Sigmoid colon (tissue), 7 donors: ENCODE measurements around the gene ZNF462. TPM values are rescaled to one million over a fixed set of nuclear protein-coding genes. Genes with fewer than 3 reads are reported as not detected.

ENCODE experiments used
- DNase-seq: peaks from one replicate; pipeline ENCODE4 v3.0.0-alpha.2; 2019
- H3K27ac ChIP-seq, 4 donors: fragments of 200-600 bp; sonication (generic); one replicate each; pipeline ENCODE4 v1.5.1; 2016 to 2019; ENCODE audit warnings: mild to moderate bottlenecking in 1 of 4
- H3K27me3 ChIP-seq, 3 donors: fragments of 200-600 bp; sonication (generic); one replicate each; pipeline ENCODE4 v1.5.1; 2019; ENCODE audit warnings: mild to moderate bottlenecking in 1 of 3
- H3K36me3 ChIP-seq, 4 donors: fragments of 200-600 bp; sonication (generic); one replicate each; pipeline ENCODE4 v1.5.1; 2016 to 2019
- H3K4me1 ChIP-seq, 4 donors: fragments of 200-600 bp; sonication (generic); one replicate each; pipeline ENCODE4 v1.5.1; 2017 to 2019
- H3K4me3 ChIP-seq, 4 donors: fragments of 200-600 bp; sonication (generic); one replicate each; pipeline ENCODE4 v1.5.1; 2017 to 2019; ENCODE audit warnings: mild to moderate bottlenecking in 2 of 4, moderate library complexity in 1 of 4
- H3K9me3 ChIP-seq, 4 donors: fragments of 200-600 bp in 3 of 4; sonication (generic) in 3 of 4; one replicate each; pipeline versions ENCODE4 v1.5.1 to v1.6.1; 2013 to 2019
- EP300 ChIP-seq, 4 donors: sonication (generic); formaldehyde crosslinking; IDR thresholded peaks; one replicate each; pipeline ENCODE4 v1.6.1; 2017; ENCODE audit warnings: antibody characterized with exemption in 4 of 4
- POLR2A ChIP-seq, 2 donors: fragments of 450-650 bp; IDR thresholded peaks; one replicate each; pipeline ENCODE4 v1.6.1; 2016; ENCODE audit warnings: antibody characterized with exemption in 2 of 2, mild to moderate bottlenecking in 2 of 2, moderate library complexity in 2 of 2
- POLR2AphosphoS5 ChIP-seq, 4 donors: sonication (generic); formaldehyde crosslinking; IDR thresholded peaks; one replicate each; pipeline ENCODE4 v1.6.1; 2017; ENCODE audit warnings: antibody characterized with exemption in 4 of 4
- whole genome bisulfite sequencing, 2 donors: extraction: QIAGEN DNeasy Blood & Tissue Kit; methylation state at CpG; one replicate each; pipeline ENCODE4 v1.1.7; 2013; 5-methylcytosine and 5-hydroxymethylcytosine counted together
- intact Hi-C: fragments of 100-400 bp; cut with DNase I; formaldehyde crosslinking; loops from one replicate; pipeline ENCODE4 v1.15.1; 2023
- polyA plus RNA-seq, 3 donors: library from polyadenylated mRNA; stranded (reverse); fragments of 200-250 nt; gene quantifications; one replicate each; pipeline ENCODE4 v1.2.3, GENCODE V29; 2013
- total RNA-seq, 4 donors: library from RNA; depleted of rRNA; stranded (reverse); fragments of >200 nt; gene quantifications; one replicate each; pipeline ENCODE4 v1.1.0, GENCODE V29; 2016
- TF ChIP-seq, protein P1 (sequence below), 4 experiments: fragments of 450-650 bp in 3 of 4; fragments of 200-600 bp in 1 of 4; IDR thresholded peaks; one replicate each; pipeline ENCODE4 v1.5.1; 2016 to 2019; ENCODE audit warnings: antibody characterized with exemption in 4 of 4, mild to moderate bottlenecking in 3 of 4, moderate library complexity in 2 of 4
- donor health status: healthy with polysubstance abuse.
- donor health status: Bipolar disorder and iron deficiency.
- donor health status: healthy.

Gene ZNF462
- total and polyA plus RNA-seq, 7 donors = 0.60 to 33.8 (median 21.7) TPM

DNA sequence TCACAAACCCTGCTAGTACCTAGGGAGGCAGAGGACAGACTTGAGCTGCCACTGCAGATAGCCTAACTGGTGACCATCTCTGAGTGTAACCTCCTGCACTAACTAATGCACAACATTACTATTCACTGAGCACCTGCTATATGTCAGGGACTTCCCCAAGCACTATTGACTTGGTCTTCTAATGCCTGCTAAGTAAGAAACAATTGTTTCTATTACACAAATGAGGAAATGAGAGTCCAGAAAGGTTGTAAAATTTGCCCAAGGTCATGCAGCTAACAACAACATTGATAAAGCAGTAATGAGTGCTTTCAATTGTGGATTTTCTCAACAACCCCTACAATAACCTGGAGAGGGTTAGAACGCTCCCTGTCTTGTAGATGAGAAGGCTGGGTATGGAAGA lies 183.7 kb downstream of the ZNF462 start:
- Histone ChIP-seq H3K9me3 (no peaks in the 10 kb centered on the region), H3K4me1 (peaks cover 0 to 9% (median 6%) of the 10 kb centered on the region in 4 donors), H3K27ac (no peak overlapping the region), H3K4me3 (no peak overlapping the region), H3K36me3 (no peaks in the 10 kb centered on the region), H3K27me3 (no peaks in the 10 kb centered on the region)
- intact Hi-C loops = no loop called here
- no peak for TF ChIP-seq EP300 (IDR thresholded peaks at IDR 0.05)
- TF ChIP-seq, protein P1, sequence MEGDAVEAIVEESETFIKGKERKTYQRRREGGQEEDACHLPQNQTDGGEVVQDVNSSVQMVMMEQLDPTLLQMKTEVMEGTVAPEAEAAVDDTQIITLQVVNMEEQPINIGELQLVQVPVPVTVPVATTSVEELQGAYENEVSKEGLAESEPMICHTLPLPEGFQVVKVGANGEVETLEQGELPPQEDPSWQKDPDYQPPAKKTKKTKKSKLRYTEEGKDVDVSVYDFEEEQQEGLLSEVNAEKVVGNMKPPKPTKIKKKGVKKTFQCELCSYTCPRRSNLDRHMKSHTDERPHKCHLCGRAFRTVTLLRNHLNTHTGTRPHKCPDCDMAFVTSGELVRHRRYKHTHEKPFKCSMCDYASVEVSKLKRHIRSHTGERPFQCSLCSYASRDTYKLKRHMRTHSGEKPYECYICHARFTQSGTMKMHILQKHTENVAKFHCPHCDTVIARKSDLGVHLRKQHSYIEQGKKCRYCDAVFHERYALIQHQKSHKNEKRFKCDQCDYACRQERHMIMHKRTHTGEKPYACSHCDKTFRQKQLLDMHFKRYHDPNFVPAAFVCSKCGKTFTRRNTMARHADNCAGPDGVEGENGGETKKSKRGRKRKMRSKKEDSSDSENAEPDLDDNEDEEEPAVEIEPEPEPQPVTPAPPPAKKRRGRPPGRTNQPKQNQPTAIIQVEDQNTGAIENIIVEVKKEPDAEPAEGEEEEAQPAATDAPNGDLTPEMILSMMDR (IDR thresholded peaks at IDR 0.05) = no peak
- no peak for TF ChIP-seq POLR2A (IDR thresholded peaks at IDR 0.05)
- TF ChIP-seq POLR2AphosphoS5 (IDR thresholded peaks at IDR 0.05) = no peak
- no peak for DNase-seq
- WGBS, 2 donors = 90 to 93% methylated on average over 1 of the region's 1 CpG

DNA sequence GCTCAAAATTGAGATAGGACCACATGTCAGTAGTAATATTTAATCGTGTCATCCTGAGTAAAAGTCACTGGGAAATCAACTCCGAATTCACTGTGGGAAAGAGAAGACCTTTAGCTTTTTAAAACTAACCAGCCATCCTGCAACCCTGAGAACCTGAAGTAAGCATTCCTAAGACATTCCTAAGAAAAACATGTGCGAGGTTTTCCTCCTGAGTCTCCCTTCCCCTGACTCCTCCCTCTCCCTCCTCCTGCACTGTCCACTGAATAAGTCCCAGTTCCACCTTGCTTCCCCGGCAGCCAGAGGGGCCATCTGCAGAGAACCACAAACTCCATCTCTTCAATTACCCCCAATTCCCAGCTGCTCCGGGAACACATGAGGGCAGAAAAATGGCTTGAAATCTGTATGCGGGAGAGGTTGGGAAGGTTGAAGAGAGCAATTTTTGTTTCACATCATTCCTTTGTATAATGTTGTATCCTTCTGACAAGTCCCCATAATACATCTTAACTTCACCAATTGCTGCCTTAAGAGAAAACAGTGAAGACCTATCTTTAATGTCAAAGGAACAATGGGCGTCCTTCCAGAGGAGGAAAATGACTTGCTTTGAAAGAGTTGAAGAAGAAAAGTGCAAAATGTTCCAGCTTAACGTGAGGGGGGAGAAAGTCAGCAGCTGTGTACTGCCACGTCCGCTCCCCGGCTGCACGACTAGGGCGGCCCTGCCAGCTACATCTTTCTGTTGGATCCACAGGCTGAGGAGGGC lies 186.3 kb downstream of the ZNF462 start:
- Histone ChIP-seq H3K27me3 (no peaks in the 10 kb centered on the region), H3K36me3 (no peaks in the 10 kb centered on the region), H3K4me1 (peaks cover 0 to 6% (median 2%) of the 10 kb centered on the region in 4 donors), H3K27ac (no peak overlapping the region), H3K4me3 (no peak overlapping the region), H3K9me3 (no peaks in the 10 kb centered on the region)
- 87 to 91% methylated on average over 13 of the region's 13 CpGs for WGBS, 2 donors
- no peak for DNase-seq
- TF ChIP-seq, protein P1 (IDR thresholded peaks at IDR 0.05) = no peak
- no peak for TF ChIP-seq POLR2A (IDR thresholded peaks at IDR 0.05)
- TF ChIP-seq EP300 (IDR thresholded peaks at IDR 0.05) = no peak
- no peak for TF ChIP-seq POLR2AphosphoS5 (IDR thresholded peaks at IDR 0.05)
- intact Hi-C loops = no loop called here

DNA sequence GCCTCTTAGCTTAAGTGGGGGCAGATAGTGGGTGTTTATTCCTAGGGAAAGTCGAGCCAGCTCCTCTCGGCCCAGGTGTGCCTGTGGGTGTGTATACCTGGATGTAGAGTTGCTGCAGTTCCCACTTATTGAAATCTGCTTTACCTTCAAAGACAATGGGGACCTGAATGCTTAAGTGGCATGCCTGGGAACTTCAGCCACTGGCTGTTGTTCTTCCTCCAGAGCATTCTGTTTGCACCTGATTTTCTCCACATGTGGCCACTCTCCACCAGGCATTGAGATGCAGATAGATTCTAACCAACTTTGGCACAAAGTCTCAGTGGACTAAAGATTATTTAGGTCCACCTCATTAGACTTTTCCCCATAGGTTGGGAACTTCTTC lies 186.8 kb downstream of the ZNF462 start:
- no peak overlapping the region for H3K4me3 ChIP-seq
- no peaks in the 10 kb centered on the region for H3K27me3 ChIP-seq
- peaks cover 0 to 6% (median 0%) of the 10 kb centered on the region in 4 donors for H3K4me1 ChIP-seq
- TF ChIP-seq EP300 (IDR thresholded peaks at IDR 0.05) (no peak), POLR2A (IDR thresholded peaks at IDR 0.05) (no peak), POLR2AphosphoS5 (IDR thresholded peaks at IDR 0.05) (no peak)
- TF ChIP-seq, protein P1 (IDR thresholded peaks at IDR 0.05) = no peak
- H3K9me3 ChIP-seq = no peaks in the 10 kb centered on the region
- no peak for DNase-seq
- no peak overlapping the region for H3K27ac ChIP-seq
- no peaks in the 10 kb centered on the region for H3K36me3 ChIP-seq
- 67 to 70% methylated on average over 2 of the region's 2 CpGs for WGBS, 2 donors
- intact Hi-C loops = no loop called here

DNA sequence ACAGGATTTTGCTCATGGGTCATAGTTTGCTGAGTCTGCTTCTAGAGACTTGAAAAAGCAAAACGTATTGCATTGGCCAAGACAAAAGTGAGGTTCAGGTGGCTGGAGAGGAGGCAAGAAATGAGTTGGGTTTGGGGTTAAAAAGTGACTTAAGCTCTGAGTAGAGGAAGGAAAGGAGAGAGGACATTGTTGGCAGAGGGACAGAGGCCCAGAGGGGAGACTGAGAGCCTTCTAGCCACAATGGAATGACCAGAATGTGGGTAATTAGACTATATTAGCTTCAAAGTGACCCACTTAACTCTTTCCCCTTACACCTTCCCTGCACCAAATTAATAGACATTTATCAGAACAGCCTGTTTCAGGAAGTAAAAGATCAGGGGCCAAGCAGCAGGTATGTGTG lies 188.4 kb downstream of the ZNF462 start:
- Histone ChIP-seq H3K36me3 (no peaks in the 10 kb centered on the region), H3K27me3 (no peaks in the 10 kb centered on the region), H3K4me3 (no peak overlapping the region), H3K27ac (no peak overlapping the region), H3K4me1 (peaks cover 0 to 6% (median 0%) of the 10 kb centered on the region in 4 donors), H3K9me3 (no peaks in the 10 kb centered on the region)
- no peak for TF ChIP-seq POLR2AphosphoS5 (IDR thresholded peaks at IDR 0.05)
- TF ChIP-seq EP300 (IDR thresholded peaks at IDR 0.05) = no peak
- TF ChIP-seq POLR2A (IDR thresholded peaks at IDR 0.05) = no peak
- TF ChIP-seq, protein P1 (IDR thresholded peaks at IDR 0.05) = no peak
- no peak for DNase-seq
- WGBS, 2 donors = 80 to 85% methylated on average over 1 of the region's 1 CpG
- intact Hi-C loops = no loop called here
